K562 (cell line): ENCODE results near the gene SLC17A9. TPM values are rescaled to one million over a fixed set of nuclear protein-coding genes. Genes with fewer than 3 reads are reported as not detected.

ENCODE experiments used
- ETS2 ChIP-seq: IDR thresholded peaks from 2 replicates; pipeline ENCODE4 v1.6.1; 2016; ENCODE audit warnings: borderline replicate concordance, missing genetic modification characterization, mild to moderate bottlenecking, moderate library complexity, missing compliant biosample characterization; ENCODE audit not compliant: poor library complexity, severe bottlenecking
- ETV6 ChIP-seq, 3 experiments: fragments of 150-350 bp in 1 of 3; sonication (generic) in 1 of 3; formaldehyde crosslinking in 1 of 3; IDR thresholded peaks; 2 replicates each; pipeline versions ENCODE4 v1.6.1 to v1.8.0; 2014 to 2022; ENCODE audit warnings: borderline replicate concordance in 2 of 3, low read depth in 2 of 3, antibody characterized with exemption in 1 of 3, low read length in 1 of 3, mild to moderate bottlenecking in 1 of 3, missing genetic modification reagents in 1 of 3
- GABPB2 ChIP-seq: fragments of 250-450 bp; sonication (Bioruptor Pico); conservative IDR thresholded peaks from 2 replicates; pipeline ENCODE4 v1.5.1; 2021; ENCODE audit warnings: mild to moderate bottlenecking
- MEIS2 ChIP-seq: fragments of 450-650 bp; IDR thresholded peaks from 2 replicates; pipeline ENCODE4 v1.6.1; 2014; ENCODE audit warnings: mild to moderate bottlenecking; ENCODE audit not compliant: partially characterized antibody
- SRF ChIP-seq, 2 experiments: fragments of 250-450, 450-650 bp in 1 of 2; sonication (Bioruptor Pico) in 1 of 2; sonication (generic) in 1 of 2; formaldehyde crosslinking; IDR thresholded peaks; 2 replicates each; pipeline versions ENCODE4 v1.5.0 to v1.5.1; 2020 to 2022; ENCODE audit warnings: mild to moderate bottlenecking in 1 of 2, missing genetic modification reagents in 1 of 2
- ZBED1 ChIP-seq: IDR thresholded peaks from 2 replicates; pipeline ENCODE4 v1.6.1; 2014
- ZNF785 ChIP-seq: fragments of 250-450 bp; sonication (Bioruptor Pico); IDR thresholded peaks from 2 replicates; pipeline ENCODE4 v1.4.0; 2020; ENCODE audit warnings: mild to moderate bottlenecking
- polyA plus RNA-seq, 8 experiments: library from polyadenylated mRNA; depleted of rRNA in 4 of 8; stranded (reverse) in 5 of 8; unstranded in 3 of 8; fragments of >200 nt; fragmentation: Nextera tagmentation in 2 of 8; fragmentation: Illumina TruSeq in 1 of 8; extraction: Ambion mirVana in 2 of 8; extraction: Trizol in 1 of 8; gene quantifications; 2 replicates each; pipeline versions ENCODE4 v1.2.1 to v1.2.3, GENCODE V29; 2011 to 2014; ENCODE audit warnings: inconsistent platforms in 1 of 8, missing spikeins in 1 of 8
- total RNA-seq, 7 experiments: library from RNA; depleted of rRNA in 6 of 7; stranded (reverse); fragments of >200 nt in 6 of 7; fragmentation: Illumina TruSeq in 2 of 7; extraction: Trizol in 2 of 7; gene quantifications; 2 replicates each; pipeline versions ENCODE4 v1.2.1 to v1.2.3, GENCODE V29; 2011 to 2021; ENCODE audit warnings: low replicate concordance in 1 of 7
- TF ChIP-seq, protein P1 (sequence below): fragments of 200-800 bp; sonication (Bioruptor generic); IDR thresholded peaks from 2 replicates; pipeline ENCODE4 v1.6.1; 2016; ENCODE audit warnings: missing genetic modification characterization, missing compliant biosample characterization
- TF ChIP-seq, protein P2 (sequence below): fragments of 450-650 bp; formaldehyde crosslinking; IDR thresholded peaks from 2 replicates; pipeline ENCODE4 v1.4.0; 2020; ENCODE audit warnings: mild to moderate bottlenecking, moderate library complexity
- TF ChIP-seq, protein P3 (sequence below): sonication (generic); formaldehyde crosslinking; IDR thresholded peaks from 2 replicates; pipeline ENCODE4 v1.8.0; 2022; ENCODE audit warnings: mild to moderate bottlenecking, missing genetic modification reagents

The SLC17A9 gene
- total and polyA plus RNA-seq, 9 of the 15 experiments (the other 6 are each of a cell fraction or from before 2014, with no cell fraction given), result 0.04 to 0.31 TPM; not detected in 7

DNA sequence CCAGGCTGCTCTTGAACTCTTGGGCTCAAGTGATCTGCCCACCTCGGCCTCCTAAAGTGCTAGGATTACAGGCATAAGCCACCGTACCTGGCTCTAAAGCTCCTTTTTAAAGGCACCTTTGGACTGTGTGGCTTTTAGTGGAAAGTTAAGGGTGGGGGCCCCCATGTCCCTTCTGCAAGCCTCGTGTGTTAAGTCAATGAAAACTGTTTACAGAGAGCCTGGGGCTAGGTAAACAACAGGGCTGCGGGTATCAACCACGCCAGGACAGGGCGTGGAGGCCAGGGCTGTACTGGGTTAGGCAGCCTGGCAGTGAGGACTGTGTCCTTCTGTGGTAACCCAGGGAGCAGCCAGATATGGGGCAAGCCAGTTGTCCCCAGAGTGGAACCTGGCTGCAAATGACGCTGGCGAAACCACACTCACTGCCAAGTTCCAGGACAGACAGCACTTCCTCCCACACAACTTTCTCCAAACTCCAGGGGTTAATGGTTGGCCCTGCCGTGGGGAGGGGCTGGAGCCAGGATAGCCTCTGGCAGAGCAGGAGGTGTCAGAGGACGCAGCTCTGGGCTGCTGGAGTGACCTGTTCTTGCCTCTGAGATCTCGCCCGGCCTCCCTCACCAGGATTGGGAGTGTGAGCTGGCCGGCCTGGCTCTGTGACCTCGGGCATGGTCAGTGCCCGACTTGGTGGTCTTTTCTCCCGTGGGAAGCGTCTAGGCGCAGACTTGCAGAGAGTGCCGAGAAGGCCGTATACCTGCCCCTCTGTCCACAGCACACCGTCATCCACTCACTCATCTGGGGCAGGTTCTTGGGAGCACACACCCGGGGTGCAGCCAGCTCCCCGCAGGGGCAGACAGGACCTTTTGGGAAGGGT, 3.2 kb downstream of the SLC17A9 start (continued):
- TF ChIP-seq, protein P1, sequence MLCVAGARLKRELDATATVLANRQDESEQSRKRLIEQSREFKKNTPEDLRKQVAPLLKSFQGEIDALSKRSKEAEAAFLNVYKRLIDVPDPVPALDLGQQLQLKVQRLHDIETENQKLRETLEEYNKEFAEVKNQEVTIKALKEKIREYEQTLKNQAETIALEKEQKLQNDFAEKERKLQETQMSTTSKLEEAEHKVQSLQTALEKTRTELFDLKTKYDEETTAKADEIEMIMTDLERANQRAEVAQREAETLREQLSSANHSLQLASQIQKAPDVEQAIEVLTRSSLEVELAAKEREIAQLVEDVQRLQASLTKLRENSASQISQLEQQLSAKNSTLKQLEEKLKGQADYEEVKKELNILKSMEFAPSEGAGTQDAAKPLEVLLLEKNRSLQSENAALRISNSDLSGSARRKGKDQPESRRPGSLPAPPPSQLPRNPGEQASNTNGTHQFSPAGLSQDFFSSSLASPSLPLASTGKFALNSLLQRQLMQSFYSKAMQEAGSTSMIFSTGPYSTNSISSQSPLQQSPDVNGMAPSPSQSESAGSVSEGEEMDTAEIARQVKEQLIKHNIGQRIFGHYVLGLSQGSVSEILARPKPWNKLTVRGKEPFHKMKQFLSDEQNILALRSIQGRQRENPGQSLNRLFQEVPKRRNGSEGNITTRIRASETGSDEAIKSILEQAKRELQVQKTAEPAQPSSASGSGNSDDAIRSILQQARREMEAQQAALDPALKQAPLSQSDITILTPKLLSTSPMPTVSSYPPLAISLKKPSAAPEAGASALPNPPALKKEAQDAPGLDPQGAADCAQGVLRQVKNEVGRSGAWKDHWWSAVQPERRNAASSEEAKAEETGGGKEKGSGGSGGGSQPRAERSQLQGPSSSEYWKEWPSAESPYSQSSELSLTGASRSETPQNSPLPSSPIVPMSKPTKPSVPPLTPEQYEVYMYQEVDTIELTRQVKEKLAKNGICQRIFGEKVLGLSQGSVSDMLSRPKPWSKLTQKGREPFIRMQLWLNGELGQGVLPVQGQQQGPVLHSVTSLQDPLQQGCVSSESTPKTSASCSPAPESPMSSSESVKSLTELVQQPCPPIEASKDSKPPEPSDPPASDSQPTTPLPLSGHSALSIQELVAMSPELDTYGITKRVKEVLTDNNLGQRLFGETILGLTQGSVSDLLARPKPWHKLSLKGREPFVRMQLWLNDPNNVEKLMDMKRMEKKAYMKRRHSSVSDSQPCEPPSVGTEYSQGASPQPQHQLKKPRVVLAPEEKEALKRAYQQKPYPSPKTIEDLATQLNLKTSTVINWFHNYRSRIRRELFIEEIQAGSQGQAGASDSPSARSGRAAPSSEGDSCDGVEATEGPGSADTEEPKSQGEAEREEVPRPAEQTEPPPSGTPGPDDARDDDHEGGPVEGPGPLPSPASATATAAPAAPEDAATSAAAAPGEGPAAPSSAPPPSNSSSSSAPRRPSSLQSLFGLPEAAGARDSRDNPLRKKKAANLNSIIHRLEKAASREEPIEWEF (CRISPR knock-in tag), result no peak
- TF ChIP-seq SRF (CRISPR knock-in tag; IDR thresholded peaks at IDR 0.05), result no peak
- no peak for TF ChIP-seq ZNF785 (CRISPR knock-in tag)
- no peak for TF ChIP-seq ETS2 (tag)
- TF ChIP-seq, protein P2, sequence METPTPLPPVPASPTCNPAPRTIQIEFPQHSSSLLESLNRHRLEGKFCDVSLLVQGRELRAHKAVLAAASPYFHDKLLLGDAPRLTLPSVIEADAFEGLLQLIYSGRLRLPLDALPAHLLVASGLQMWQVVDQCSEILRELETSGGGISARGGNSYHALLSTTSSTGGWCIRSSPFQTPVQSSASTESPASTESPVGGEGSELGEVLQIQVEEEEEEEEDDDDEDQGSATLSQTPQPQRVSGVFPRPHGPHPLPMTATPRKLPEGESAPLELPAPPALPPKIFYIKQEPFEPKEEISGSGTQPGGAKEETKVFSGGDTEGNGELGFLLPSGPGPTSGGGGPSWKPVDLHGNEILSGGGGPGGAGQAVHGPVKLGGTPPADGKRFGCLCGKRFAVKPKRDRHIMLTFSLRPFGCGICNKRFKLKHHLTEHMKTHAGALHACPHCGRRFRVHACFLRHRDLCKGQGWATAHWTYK (CRISPR knock-in tag), result no peak
- TF ChIP-seq GABPB2 (CRISPR knock-in tag), result no peak
- TF ChIP-seq MEIS2, result no peak
- no peak for TF ChIP-seq ZBED1
- no peak for TF ChIP-seq ETV6 (IDR thresholded peaks at IDR 0.05; ENCODE audit: borderline replicate concordance in 1 of 2, low read depth in 2 of 2, low read length in 1 of 2)
- TF ChIP-seq ETV6 (CRISPR knock-in tag; IDR thresholded peaks at IDR 0.05; ENCODE audit: borderline replicate concordance), result no peak
- TF ChIP-seq, protein P3, sequence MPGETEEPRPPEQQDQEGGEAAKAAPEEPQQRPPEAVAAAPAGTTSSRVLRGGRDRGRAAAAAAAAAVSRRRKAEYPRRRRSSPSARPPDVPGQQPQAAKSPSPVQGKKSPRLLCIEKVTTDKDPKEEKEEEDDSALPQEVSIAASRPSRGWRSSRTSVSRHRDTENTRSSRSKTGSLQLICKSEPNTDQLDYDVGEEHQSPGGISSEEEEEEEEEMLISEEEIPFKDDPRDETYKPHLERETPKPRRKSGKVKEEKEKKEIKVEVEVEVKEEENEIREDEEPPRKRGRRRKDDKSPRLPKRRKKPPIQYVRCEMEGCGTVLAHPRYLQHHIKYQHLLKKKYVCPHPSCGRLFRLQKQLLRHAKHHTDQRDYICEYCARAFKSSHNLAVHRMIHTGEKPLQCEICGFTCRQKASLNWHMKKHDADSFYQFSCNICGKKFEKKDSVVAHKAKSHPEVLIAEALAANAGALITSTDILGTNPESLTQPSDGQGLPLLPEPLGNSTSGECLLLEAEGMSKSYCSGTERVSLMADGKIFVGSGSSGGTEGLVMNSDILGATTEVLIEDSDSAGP (CRISPR knock-in tag), result no peak
